HG03469 (cell line): ENCODE data around the gene GFM1.

Experiments used
- ATAC-seq: cut with Tn5 transposase; IDR thresholded peaks from one replicate; pipeline ENCODE4 v1.9.1; 2021; ENCODE audit warnings: mild to moderate bottlenecking, moderate library complexity, moderate number of reproducible peaks; ENCODE audit not compliant: unreplicated experiment

Gene GFM1

GRCh38 chr3:158644345-158644908, at the start of gene GFM1:
Gene GFM1 (plus strand): TSS chr3:158644527. CDS start chr3:158644635, 108 bp downstream.
- ATAC-seq: peak; percentile 99

- ATAC-seq: no peak
These were observed 43.5 kb upstream of the GFM1 start for GRCh38 chr3:158600787-158601186.

DNA sequence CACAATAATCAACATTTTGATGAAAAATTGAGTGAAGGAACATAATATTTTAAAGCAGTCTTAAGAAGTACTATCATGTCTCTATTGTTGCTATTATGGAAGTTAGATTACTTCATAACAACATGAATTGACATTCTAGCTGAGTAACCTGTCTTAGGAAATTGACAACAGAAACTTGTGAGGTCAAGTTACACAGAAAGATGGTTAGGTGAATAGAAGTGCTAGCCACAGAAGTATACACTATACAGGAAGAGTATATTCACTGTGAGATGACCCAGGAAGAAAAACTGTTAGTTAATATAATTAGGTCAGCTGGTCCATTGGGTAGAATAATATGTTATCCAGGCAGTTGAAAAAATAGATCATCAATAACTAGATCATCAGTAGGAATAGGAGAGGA, 42.1 kb upstream of the GFM1 start:
- no peak for ATAC-seq

- ATAC-seq: no peak
These were observed 26.1 kb upstream of the GFM1 start for GRCh38 chr3:158617982-158618875.

DNA sequence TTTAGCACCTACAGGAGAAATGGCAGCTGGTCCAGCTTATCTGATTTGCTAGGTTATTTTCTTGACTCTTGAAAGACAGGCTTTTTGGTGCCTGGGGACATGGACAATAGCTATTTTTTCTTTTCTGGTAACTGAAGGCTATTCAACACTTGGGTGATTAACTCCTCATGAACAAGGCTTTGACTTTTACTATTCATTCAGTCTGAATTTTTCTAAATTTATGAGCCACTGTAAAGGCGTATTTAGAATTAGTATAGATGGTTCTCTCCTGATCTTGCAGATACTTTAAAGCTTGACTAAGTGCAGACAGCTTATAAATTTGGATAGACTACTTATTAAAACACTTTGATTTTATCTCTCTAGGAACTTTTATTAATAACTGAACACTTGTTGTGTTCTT, 18.4 kb upstream of the GFM1 start:
- no peak for ATAC-seq

DNA sequence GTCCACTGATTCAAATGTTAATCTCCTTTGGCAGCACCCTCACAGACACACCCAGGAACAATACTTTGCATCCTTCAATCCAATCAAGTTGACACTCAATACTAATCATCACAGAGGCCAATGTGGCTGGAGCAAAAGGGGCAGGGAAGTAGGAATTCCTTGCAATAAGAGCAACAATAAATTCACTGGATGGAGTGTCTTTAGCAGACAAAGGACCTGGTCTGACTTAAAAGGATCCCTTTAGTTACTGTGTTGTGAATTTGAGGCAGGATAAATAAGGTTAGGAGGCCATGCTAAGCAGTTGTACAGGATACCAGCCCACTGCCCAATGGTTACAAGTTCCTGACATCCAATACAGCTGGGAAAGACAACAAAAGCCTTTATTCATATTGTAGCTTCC, 12.3 kb upstream of the GFM1 start:
- ATAC-seq: no peak

DNA sequence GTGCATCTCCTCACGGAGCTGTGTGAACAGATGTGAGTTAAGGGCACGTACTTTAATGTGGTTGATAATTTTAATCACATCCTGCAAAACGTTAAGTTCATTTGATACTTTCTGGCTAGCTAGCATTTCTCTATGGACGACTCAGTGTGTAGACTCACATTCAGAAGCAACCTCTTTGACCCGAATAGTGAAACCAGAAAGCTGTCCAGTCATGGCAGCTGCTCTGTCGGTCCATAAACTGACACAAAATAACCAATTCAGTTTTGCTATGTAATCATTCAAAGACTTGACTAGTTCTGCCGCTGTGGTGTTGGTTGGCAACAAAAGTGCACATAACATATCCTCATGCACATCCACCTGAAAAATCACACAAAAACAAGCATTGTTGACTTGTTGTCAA, 3.7 kb upstream of the GFM1 start:
- no peak for ATAC-seq

- no peak for ATAC-seq
These were observed 2.3 kb upstream of the GFM1 start for GRCh38 chr3:158642005-158642404.

GRCh38 chr3:158642474-158643210, 1.7 kb upstream of the GFM1 start:
- no peak for ATAC-seq

- no peak for ATAC-seq
These were observed 5.5 kb downstream of the GFM1 start for GRCh38 chr3:158649791-158650190.

- no peak for ATAC-seq
These were observed 6.9 kb downstream of the GFM1 start for GRCh38 chr3:158651192-158651591.

- ATAC-seq: no peak
These were observed 8.1 kb downstream of the GFM1 start for GRCh38 chr3:158652463-158652862.

DNA sequence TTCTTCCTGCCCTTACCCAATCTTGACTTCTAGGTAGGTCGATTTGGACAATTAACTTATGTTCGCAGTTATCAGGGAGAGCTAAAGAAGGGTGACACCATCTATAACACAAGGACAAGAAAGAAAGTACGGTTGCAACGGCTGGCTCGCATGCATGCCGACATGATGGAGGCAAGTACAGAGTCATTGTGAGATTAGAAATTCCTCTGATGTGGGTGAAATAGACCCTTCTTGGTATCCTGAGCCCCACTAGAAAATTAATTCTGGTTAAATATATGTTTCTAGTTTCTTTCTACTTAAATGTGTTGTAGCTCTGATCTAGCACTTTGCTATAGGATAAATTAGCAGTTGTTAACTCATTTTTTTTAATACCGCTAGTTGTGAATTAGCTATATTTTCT, 14.6 kb downstream of the GFM1 start:
- no peak for ATAC-seq

DNA sequence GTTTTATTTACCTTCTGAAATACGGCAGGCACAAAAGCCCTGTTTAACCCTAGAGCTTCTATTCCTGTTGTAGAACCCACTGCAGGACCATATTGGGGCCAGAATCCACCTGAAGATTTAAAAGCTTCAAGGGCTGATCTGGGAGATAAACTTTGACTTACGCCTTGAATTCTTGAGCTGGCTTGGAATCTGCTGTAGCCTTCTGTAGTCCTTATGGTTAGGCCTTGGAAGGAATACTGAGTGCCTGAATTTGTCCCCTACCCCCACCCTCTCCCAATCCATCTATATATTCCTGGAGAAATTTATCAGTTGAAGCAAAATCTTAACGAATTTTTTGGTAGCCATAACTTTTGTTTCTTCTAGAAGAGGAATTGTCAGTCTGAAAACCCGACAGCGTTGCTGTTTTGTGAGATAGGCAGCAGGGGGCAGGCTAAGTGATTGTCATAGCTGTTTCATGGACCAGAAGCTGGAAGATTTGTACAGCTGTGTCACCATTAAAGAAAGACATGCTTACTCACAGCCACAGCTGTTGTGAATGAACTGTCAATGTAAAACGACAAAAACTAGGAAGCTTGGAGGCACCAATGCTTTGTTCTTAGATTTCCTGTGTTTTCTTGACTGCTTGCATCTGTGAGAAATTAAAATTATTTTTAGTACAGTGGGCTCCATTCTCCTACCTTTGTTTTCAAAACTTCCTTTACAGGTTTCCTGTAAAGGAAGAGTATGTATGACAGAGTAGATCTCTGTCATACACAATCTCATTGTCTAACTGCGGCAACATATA, 15.3 kb downstream of the GFM1 start:
- peak; percentile 73 for ATAC-seq

DNA sequence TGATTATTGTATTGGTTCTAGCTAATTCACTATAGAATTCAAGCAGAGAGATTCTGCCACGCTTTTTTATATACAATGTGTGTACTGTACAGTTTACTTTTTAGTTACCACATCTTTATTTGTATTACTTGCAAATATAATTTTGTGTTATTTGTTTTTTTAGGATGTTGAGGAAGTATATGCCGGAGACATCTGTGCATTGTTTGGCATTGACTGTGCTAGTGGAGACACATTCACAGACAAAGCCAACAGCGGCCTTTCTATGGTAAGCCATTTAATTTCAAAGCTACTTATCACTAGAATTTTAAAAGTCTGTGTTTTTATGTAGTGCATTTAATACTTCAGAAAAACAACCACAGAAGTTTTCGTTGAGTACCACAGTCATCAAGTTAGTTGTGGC, 16.4 kb downstream of the GFM1 start:
- no peak for ATAC-seq

DNA sequence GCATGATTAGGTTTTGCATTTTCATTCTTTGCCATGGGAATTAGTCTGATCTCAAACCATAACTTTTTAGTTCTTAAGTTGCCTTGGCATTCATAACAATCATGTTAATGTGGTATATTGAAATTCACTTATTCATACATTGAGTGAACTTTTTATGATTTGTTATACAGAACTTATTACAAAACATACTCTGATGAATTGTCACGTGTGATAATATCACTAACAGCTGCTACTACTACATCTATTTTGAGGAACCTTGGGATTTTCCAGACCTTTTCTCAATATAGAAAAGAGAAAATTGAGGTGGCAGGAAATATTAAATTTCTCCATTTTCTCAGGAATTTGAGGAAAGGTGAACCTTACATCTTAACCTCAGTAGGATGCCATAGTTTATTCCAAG, 18.9 kb downstream of the GFM1 start:
- ATAC-seq: no peak

DNA sequence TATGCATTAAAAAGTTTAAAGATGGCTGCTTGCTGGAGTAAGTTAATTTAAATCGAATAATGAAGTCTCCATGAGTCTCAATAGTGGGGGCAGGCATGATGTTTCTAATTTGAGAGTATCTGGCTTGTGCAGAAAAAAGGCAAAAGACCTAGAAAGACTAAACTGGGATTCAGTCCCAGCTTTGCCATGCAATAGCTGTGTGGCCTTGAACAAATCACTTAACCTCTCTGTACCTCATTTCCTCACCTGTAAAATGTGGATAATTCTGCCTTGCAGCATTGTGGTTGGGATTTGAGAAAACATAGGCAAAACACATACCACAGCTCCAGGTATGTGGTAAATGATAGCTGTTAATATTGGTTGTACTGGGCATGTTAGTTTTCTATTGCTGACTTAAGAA, 19.5 kb downstream of the GFM1 start:
- ATAC-seq: no peak

GRCh38 chr3:158666416-158666815, 22.1 kb downstream of the GFM1 start:
- ATAC-seq: no peak

- no peak for ATAC-seq
These were observed 24.2 kb downstream of the GFM1 start for GRCh38 chr3:158668506-158668905.

GRCh38 chr3:158671821-158672214, 27.5 kb downstream of the GFM1 start:
- ATAC-seq: no peak
